Upper lobe of left lung (tissue), 6 donors: Measurements from ENCODE around the gene MTG1. TPM values are rescaled to one million over a fixed set of nuclear protein-coding genes. Genes with fewer than 3 reads are reported as not detected.

Experiments used
- ATAC-seq, 2 donors: fragments of 200-7000 bp; cut with Tn5 transposase; one replicate each; pipeline ENCODE4 v1.9.1; 2022; ENCODE audit warnings: mild to moderate bottlenecking in 2 of 2, moderate library complexity in 2 of 2; ENCODE audit not compliant: low FRiP score in 2 of 2
- DNase-seq, 2 donors: peaks; one replicate each; pipeline ENCODE4 v3.0.0-alpha.2; 2019 to 2020
- H3K27ac ChIP-seq, 4 donors: fragments of 200-600 bp; sonication (generic); one replicate each; pipeline ENCODE4 v1.5.1; 2016 to 2019
- H3K27me3 ChIP-seq, 4 donors: fragments of 200-600 bp; sonication (generic); one replicate each; pipeline ENCODE4 v1.5.1; 2017 to 2019
- H3K36me3 ChIP-seq, 4 donors: fragments of 200-600 bp; sonication (generic); one replicate each; pipeline ENCODE4 v1.5.1; 2016 to 2019
- H3K4me1 ChIP-seq, 4 donors: fragments of 200-600 bp; sonication (generic); one replicate each; pipeline ENCODE4 v1.5.1; 2018 to 2019
- H3K4me3 ChIP-seq, 4 donors: fragments of 200-600 bp; sonication (generic); one replicate each; pipeline ENCODE4 v1.5.1; 2017 to 2019; ENCODE audit warnings: mild to moderate bottlenecking in 2 of 4, moderate library complexity in 1 of 4
- H3K9me3 ChIP-seq, 4 donors: fragments of 200-600 bp; sonication (generic); one replicate each; pipeline ENCODE4 v1.5.1; 2018 to 2019
- EP300 ChIP-seq, 4 donors: sonication (generic); formaldehyde crosslinking; IDR thresholded peaks; one replicate each; pipeline ENCODE4 v1.5.1; 2017; ENCODE audit warnings: antibody characterized with exemption in 4 of 4, control low read depth in 2 of 4
- POLR2A ChIP-seq, 4 donors: fragments of 450-650 bp; IDR thresholded peaks; one replicate each; pipeline ENCODE4 v1.5.1; 2016 to 2017; ENCODE audit warnings: antibody characterized with exemption in 4 of 4, mild to moderate bottlenecking in 2 of 4
- POLR2AphosphoS5 ChIP-seq, 2 donors: sonication (generic); formaldehyde crosslinking; IDR thresholded peaks; one replicate each; pipeline ENCODE4 v1.5.1; 2017; ENCODE audit warnings: antibody characterized with exemption in 2 of 2
- WGBS, 2 donors: methylation state at CpG; one replicate each; pipeline ENCODE4 v1.1.5; 2017 to 2018; 5-methylcytosine and 5-hydroxymethylcytosine counted together
- total RNA-seq, 6 donors: library from RNA; depleted of rRNA in 4 of 6; stranded (reverse); fragments of >200 nt in 4 of 6; gene quantifications; one replicate each; pipeline versions ENCODE4 v1.1.0 to v1.2.1, GENCODE V29; 2016 to 2021
- TF ChIP-seq, protein P1 (sequence below), 6 experiments: fragments of 450-650 bp in 4 of 6; fragments of 200-600 bp in 2 of 6; sonication (generic) in 2 of 6; IDR thresholded peaks; one replicate each; pipeline ENCODE4 v1.5.1; 2016 to 2019; ENCODE audit warnings: antibody characterized with exemption in 6 of 6
- donor health status: DM: no; HTN: no; CAD: no; lungs with moderate emphysema.
- donor health status: DM: no; HTN: yes; CAD: no; lungs with severe emphysema.

MTG1 gene
- total RNA-seq, 6 donors from 2014 or later: 21.0 to 155 (median 40.8) TPM

- ATAC-seq (no peak), DNase-seq (no peak)
- 93 to 95% methylated on average over 12 to 29 of the region's 30 CpGs for WGBS, 2 donors
- Histone ChIP-seq H3K4me1 (peaks cover 23 to 41% (median 26%) of the 10 kb centered on the region in 4 donors), H3K9me3 (no peaks in the 10 kb centered on the region), H3K27ac (peak overlapping the region in 1 of 4 donors; percentile 76), H3K36me3 (no peaks in the 10 kb centered on the region), H3K4me3 (no peak overlapping the region), H3K27me3 (no peaks in the 10 kb centered on the region)
- TF ChIP-seq POLR2AphosphoS5 (IDR thresholded peaks at IDR 0.05) (no peak), POLR2A (IDR thresholded peaks at IDR 0.05) (no peak), EP300 (IDR thresholded peaks at IDR 0.05) (no peak)
- TF ChIP-seq, protein P1, sequence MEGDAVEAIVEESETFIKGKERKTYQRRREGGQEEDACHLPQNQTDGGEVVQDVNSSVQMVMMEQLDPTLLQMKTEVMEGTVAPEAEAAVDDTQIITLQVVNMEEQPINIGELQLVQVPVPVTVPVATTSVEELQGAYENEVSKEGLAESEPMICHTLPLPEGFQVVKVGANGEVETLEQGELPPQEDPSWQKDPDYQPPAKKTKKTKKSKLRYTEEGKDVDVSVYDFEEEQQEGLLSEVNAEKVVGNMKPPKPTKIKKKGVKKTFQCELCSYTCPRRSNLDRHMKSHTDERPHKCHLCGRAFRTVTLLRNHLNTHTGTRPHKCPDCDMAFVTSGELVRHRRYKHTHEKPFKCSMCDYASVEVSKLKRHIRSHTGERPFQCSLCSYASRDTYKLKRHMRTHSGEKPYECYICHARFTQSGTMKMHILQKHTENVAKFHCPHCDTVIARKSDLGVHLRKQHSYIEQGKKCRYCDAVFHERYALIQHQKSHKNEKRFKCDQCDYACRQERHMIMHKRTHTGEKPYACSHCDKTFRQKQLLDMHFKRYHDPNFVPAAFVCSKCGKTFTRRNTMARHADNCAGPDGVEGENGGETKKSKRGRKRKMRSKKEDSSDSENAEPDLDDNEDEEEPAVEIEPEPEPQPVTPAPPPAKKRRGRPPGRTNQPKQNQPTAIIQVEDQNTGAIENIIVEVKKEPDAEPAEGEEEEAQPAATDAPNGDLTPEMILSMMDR (IDR thresholded peaks at IDR 0.05): no peak
Observed at GRCh38 chr10:133377025-133377817, 16.7 kb upstream of the MTG1 start.

- Histone ChIP-seq H3K36me3 (no peaks in the 10 kb centered on the region), H3K27ac (peak overlapping the region; percentile 68 to 87 (median 80)), H3K4me3 (peak overlapping the region; percentile 94 to 99 (median 97)), H3K27me3 (no peaks in the 10 kb centered on the region), H3K9me3 (no peaks in the 10 kb centered on the region), H3K4me1 (peaks cover 18 to 35% (median 22%) of the 10 kb centered on the region in 4 donors)
- peak in 1 of 2 donors; percentile 84 for DNase-seq
- TF ChIP-seq EP300 (IDR thresholded peaks at IDR 0.05) (no peak), POLR2AphosphoS5 (IDR thresholded peaks at IDR 0.05) (no peak), POLR2A (IDR thresholded peaks at IDR 0.05) (no peak)
- TF ChIP-seq, protein P1 (IDR thresholded peaks at IDR 0.05): no peak
- peak; percentile 2 to 3 for ATAC-seq
- 10 to 59% methylated on average over 8 to 9 of the region's 20 CpGs for WGBS, 2 donors
Observed at GRCh38 chr10:133377818-133378250, 16.1 kb upstream of the MTG1 start.

DNA sequence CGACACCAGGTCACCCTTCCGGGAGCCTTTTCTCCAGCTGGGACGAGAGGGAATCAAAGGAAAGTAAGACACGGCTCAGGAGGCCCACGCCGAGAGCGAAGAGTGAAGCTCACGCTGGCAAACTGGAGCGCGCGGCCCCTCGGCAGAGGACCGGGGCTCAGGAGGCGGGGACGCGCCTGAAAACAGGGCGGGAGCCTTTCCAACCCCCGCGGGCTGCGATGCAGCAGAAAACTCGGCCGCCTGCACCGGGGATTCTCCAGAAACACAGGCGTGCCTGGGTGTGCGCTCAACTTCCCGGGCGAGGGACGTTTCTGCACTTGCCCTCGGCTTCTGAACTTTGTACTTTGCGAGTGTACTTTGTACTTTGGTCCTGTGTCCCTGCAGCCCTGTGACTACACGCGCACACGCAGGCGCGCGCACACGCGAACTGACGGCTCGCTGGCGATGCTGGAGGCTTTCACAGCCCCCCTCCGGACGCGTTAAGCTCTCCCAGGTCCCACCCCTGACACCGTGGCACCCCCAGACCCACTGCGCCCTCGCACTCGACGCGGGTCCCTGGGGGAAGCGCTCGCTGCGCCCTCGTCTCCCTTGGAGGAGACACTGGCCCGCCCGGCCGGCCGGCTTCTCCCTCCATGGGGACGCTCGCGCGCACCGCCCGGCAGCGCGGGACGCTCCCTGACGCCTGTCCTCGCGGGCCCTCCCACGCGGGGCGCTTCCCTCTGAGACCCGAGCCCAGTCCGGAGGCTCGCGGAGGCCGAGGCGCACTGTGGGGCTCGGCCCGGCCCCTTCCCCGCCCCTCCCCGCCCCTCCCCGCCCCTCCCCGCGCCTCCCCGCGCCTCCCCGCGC lies 15.5 kb upstream of the MTG1 start:
- Histone ChIP-seq H3K9me3 (no peaks in the 10 kb centered on the region), H3K27ac (peak overlapping the region; percentile 68 to 87 (median 80)), H3K4me3 (peak overlapping the region; percentile 94 to 99 (median 97)), H3K4me1 (peaks cover 18 to 33% (median 22%) of the 10 kb centered on the region in 4 donors), H3K36me3 (no peaks in the 10 kb centered on the region), H3K27me3 (no peaks in the 10 kb centered on the region)
- TF ChIP-seq, protein P1 (IDR thresholded peaks at IDR 0.05): peak in 1 of 6 experiments; percentile 6
- TF ChIP-seq EP300 (IDR thresholded peaks at IDR 0.05) (no peak), POLR2A (IDR thresholded peaks at IDR 0.05) (peak in 1 of 4 donors; percentile 62)
- WGBS, 2 donors: 1% methylated on average over 31 to 54 of the region's 90 CpGs
- ATAC-seq (peak; percentile 62 to 91), DNase-seq (peak; percentile 72 to 95)

GRCh38 chr10:133379152-133379800 lies 14.7 kb upstream of the MTG1 start, which contains the start of gene PAOX:
Gene PAOX (plus strand): TSS chr10:133379262. CDS start chr10:133379317, 55 bp downstream.
- no peaks in the 10 kb centered on the region for H3K27me3 ChIP-seq
- H3K9me3 ChIP-seq: no peaks in the 10 kb centered on the region
- H3K4me3 ChIP-seq: peak within 1 kb of the TSS; percentile 94 to 99 (median 97)
- ATAC-seq (peak; percentile 53 to 79), DNase-seq (peak; percentile 66 to 93)
- TF ChIP-seq POLR2AphosphoS5 (IDR thresholded peaks at IDR 0.05): peak in 1 of 2 donors; percentile 10
- TF ChIP-seq POLR2A (IDR thresholded peaks at IDR 0.05): peak in 2 of 4 donors; percentile 34 to 61
- TF ChIP-seq, protein P1 (IDR thresholded peaks at IDR 0.05): no peak
- no peak for TF ChIP-seq EP300 (IDR thresholded peaks at IDR 0.05)
- H3K27ac ChIP-seq: peak within 1 kb of the TSS; percentile 71 to 87 (median 83)
- peaks cover 15 to 27% (median 18%) of the 10 kb centered on the region in 4 donors for H3K4me1 ChIP-seq
- WGBS, 2 donors: 7 to 32% methylated on average over 6 to 29 of the region's 78 CpGs
- peaks cover 0 to 8% (median 2%) of the 10 kb centered on the region in 4 donors for H3K36me3 ChIP-seq
